ENCODE data around the gene MEGF11.

MEGF11 gene

DNA sequence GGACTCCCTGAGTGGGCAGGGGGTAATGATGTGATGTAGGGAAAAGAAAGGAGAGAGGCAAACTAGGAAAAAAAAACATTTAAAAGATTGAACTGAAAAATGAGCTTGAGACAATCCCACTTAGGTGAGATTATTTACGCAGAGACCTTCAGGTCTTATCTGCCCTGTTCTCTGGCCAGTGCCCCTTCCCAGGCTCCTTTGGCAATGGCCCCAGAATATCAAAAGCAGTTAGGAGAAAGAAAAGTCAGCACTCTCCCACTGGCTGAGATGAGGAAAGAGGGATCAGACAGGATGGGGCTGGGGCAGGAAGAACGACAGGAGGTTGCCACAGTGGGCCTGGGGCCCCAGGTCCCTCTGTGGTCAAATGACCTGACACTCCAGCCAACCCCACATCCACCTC is 105.4 kb downstream of the MEGF11 start:
- Histone ChIP-seq H3K4me1 (ENCODE audit: control insufficient read depth, insufficient read depth, low read length) (no peaks in the 10 kb centered on the region), H3K36me3 (ENCODE audit: control insufficient read depth, insufficient read depth, low read length, severe bottlenecking) (no peaks in the 10 kb centered on the region), H3K9me3 (ENCODE audit: control insufficient read depth, low read length) (no peaks in the 10 kb centered on the region), H3K27me3 (replicated peaks; ENCODE audit: control insufficient read depth, insufficient read depth, low read length) (peaks cover 91% of the 10 kb centered on the region), H3K4me3 (ENCODE audit: low read length) (no peak overlapping the region), H3K9ac (ENCODE audit: low read length) (no peak overlapping the region)
- DNase-seq (ENCODE audit: low read depth) = no peak

- Histone ChIP-seq H3K9ac (ENCODE audit: low read length) (no peak overlapping the region), H3K4me1 (ENCODE audit: control insufficient read depth, insufficient read depth, low read length) (no peaks in the 10 kb centered on the region), H3K9me3 (ENCODE audit: control insufficient read depth, low read length) (no peaks in the 10 kb centered on the region), H3K4me3 (ENCODE audit: low read length) (no peak overlapping the region), H3K36me3 (ENCODE audit: control insufficient read depth, insufficient read depth, low read length, severe bottlenecking) (no peaks in the 10 kb centered on the region), H3K27me3 (replicated peaks; ENCODE audit: control insufficient read depth, insufficient read depth, low read length) (peaks cover 91% of the 10 kb centered on the region)
- DNase-seq (ENCODE audit: low read depth) = no peak
Measured at GRCh38 chr15:66147440-66147839, 106.1 kb downstream of the MEGF11 start.

DNA sequence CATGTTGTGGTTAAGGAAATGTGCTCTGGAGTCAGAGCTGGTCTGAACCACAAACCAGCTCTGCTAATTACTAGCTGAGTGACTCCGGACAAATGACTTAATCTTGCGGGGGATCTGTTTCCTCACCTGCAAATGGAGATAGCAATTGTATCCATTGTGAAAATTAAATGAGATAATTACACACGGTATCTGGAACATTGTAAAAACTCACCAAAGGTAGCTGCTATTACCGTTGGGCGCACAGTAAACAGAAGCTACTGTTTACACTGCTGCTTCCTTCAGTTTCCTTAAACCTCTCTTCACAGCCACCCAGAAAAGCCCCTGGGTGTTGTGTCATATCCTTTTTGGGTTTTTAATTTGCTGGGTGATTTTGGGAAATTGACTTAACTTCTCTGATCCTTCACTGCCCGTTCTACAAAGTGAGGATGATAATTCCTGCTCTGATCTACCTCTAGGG is 107.8 kb downstream of the MEGF11 start:
- Histone ChIP-seq H3K9ac (ENCODE audit: low read length) (no peak overlapping the region), H3K27me3 (replicated peaks; ENCODE audit: control insufficient read depth, insufficient read depth, low read length) (peaks cover 88% of the 10 kb centered on the region), H3K9me3 (ENCODE audit: control insufficient read depth, low read length) (no peaks in the 10 kb centered on the region), H3K4me1 (ENCODE audit: control insufficient read depth, insufficient read depth, low read length) (no peaks in the 10 kb centered on the region), H3K4me3 (ENCODE audit: low read length) (no peak overlapping the region), H3K36me3 (ENCODE audit: control insufficient read depth, insufficient read depth, low read length, severe bottlenecking) (no peaks in the 10 kb centered on the region)
- DNase-seq (ENCODE audit: low read depth) = no peak

GRCh38 chr15:66144978-66145725 is 108.4 kb downstream of the MEGF11 start:
- Histone ChIP-seq H3K27me3 (replicated peaks; ENCODE audit: control insufficient read depth, insufficient read depth, low read length) (peaks cover 88% of the 10 kb centered on the region), H3K4me1 (ENCODE audit: control insufficient read depth, insufficient read depth, low read length) (no peaks in the 10 kb centered on the region)

DNA sequence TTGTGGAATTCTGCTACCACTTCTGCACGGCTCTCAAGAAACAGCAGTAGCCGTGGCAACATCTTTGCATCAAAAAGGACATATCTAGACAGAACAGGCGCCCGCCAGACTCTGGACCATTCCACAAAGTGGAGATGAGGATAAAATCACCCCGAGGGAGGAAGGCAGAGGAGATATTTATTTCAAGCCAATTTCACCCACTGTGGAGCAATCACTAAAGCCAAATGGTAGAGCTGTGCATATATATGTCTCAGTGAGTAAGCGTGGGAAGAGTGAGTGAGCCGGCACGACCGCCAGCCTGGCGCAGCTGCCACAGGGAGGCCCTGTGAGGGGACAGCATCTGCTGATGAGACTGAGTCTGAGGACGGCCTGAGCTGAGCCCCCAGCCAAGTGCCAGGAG is 111.3 kb downstream of the MEGF11 start:
- peaks cover 71% of the 10 kb centered on the region for H3K27me3 ChIP-seq (replicated peaks; ENCODE audit: control insufficient read depth, insufficient read depth, low read length)
- no peak overlapping the region for H3K9ac ChIP-seq (ENCODE audit: low read length)
- no peaks in the 10 kb centered on the region for H3K9me3 ChIP-seq (ENCODE audit: control insufficient read depth, low read length)
- H3K4me3 ChIP-seq (ENCODE audit: low read length) = no peak overlapping the region
- H3K4me1 ChIP-seq (ENCODE audit: control insufficient read depth, insufficient read depth, low read length) = no peaks in the 10 kb centered on the region
- H3K36me3 ChIP-seq (ENCODE audit: control insufficient read depth, insufficient read depth, low read length, severe bottlenecking) = no peaks in the 10 kb centered on the region
- DNase-seq (ENCODE audit: low read depth) = no peak

More at GRCh38 chr15:66144978-66145725, 108.4 kb downstream of the MEGF11 start:
- Histone ChIP-seq H3K9me3 (ENCODE audit: control insufficient read depth, low read length) (no peaks in the 10 kb centered on the region), H3K9ac (ENCODE audit: low read length) (no peak overlapping the region), H3K4me3 (ENCODE audit: low read length) (no peak overlapping the region), H3K36me3 (ENCODE audit: control insufficient read depth, insufficient read depth, low read length, severe bottlenecking) (no peaks in the 10 kb centered on the region)
- no peak for DNase-seq (ENCODE audit: low read depth)

GRCh38 chr15:66139591-66140207 is 113.9 kb downstream of the MEGF11 start:
- Histone ChIP-seq H3K36me3 (ENCODE audit: control insufficient read depth, insufficient read depth, low read length, severe bottlenecking) (no peaks in the 10 kb centered on the region), H3K9ac (ENCODE audit: low read length) (no peak overlapping the region), H3K9me3 (ENCODE audit: control insufficient read depth, low read length) (no peaks in the 10 kb centered on the region), H3K27me3 (replicated peaks; ENCODE audit: control insufficient read depth, insufficient read depth, low read length) (peaks cover 64% of the 10 kb centered on the region), H3K4me1 (ENCODE audit: control insufficient read depth, insufficient read depth, low read length) (no peaks in the 10 kb centered on the region), H3K4me3 (ENCODE audit: low read length) (no peak overlapping the region)
- DNase-seq (ENCODE audit: low read depth) = no peak

DNA sequence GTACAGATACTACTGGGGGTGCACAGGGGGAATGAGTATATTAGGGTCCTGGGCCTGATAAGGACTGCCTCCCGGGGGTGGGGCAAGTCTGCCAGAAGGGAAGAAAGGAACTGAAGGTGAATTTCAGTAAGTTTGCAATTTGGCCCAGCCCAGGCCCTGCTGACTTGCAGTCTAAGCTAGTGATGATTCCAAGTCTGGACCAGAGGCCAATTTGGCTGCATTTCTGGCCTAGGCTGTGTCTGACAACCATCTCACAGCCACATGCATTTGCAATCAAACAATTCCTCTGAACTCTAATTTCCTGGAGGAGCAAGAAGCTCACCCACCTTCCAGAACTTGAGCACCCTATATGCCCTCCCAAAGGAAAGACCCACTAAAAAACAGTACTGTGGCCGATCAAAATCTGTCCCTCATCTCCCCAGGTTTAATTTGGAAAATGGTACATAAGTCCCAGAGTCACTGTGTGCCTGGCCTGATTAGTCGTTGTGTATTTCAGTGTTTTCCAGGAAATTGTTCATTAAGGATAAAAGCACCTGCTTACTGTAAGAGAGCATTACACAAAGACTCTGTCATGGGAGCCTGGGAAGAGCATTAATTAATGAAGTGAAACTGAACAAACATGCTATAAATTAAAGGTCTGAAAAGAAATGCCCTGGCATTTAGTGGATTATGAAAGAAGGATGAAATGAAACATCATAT is 114.5 kb downstream of the MEGF11 start:
- peaks cover 64% of the 10 kb centered on the region for H3K27me3 ChIP-seq (replicated peaks; ENCODE audit: control insufficient read depth, insufficient read depth, low read length)
- H3K9me3 ChIP-seq (ENCODE audit: control insufficient read depth, low read length) = no peaks in the 10 kb centered on the region
- H3K4me3 ChIP-seq (ENCODE audit: low read length) = no peak overlapping the region
- no peak for DNase-seq (ENCODE audit: low read depth)
- H3K4me1 ChIP-seq (ENCODE audit: control insufficient read depth, insufficient read depth, low read length) = no peaks in the 10 kb centered on the region
- no peak overlapping the region for H3K9ac ChIP-seq (ENCODE audit: low read length)
- H3K36me3 ChIP-seq (ENCODE audit: control insufficient read depth, insufficient read depth, low read length, severe bottlenecking) = no peaks in the 10 kb centered on the region

DNA sequence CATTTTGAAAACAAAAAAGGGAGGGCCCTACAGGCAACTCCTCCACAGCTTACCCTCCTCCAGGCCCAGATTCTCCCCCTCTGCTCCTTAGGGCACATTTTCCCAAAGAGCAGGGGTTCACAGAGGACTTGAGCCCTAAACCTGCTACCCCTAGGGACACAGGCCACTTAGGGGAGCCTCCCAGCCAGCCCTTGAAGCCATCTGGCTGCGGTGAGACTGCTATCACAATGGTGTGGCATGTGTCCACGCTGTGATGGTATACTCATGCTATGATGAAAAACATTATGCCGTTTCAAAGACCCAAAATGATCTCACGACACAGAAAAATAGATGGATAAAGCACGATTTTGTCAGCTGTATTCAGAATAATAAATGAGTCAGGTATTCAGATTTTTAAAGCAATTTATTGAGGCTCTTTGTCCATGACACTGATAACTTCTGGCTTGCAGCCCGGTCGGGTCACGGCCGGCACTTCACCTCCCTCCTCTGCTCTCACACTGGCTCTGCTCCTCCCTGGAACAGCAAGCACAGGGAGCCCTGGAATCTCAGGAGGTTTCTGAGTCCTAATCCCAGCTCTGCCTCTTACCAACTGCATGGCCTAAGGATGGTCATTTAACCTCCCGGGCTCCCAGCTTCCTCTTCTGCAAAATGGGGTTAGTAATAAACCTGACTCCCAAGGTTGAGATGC is 115.3 kb downstream of the MEGF11 start:
- no peaks in the 10 kb centered on the region for H3K4me1 ChIP-seq (ENCODE audit: control insufficient read depth, insufficient read depth, low read length)
- no peaks in the 10 kb centered on the region for H3K36me3 ChIP-seq (ENCODE audit: control insufficient read depth, insufficient read depth, low read length, severe bottlenecking)
- DNase-seq (ENCODE audit: low read depth) = no peak
- H3K9me3 ChIP-seq (ENCODE audit: control insufficient read depth, low read length) = no peaks in the 10 kb centered on the region
- H3K27me3 ChIP-seq (replicated peaks; ENCODE audit: control insufficient read depth, insufficient read depth, low read length) = peaks cover 60% of the 10 kb centered on the region
- H3K4me3 ChIP-seq (ENCODE audit: low read length) = no peak overlapping the region
- H3K9ac ChIP-seq (ENCODE audit: low read length) = no peak overlapping the region

- Histone ChIP-seq H3K4me1 (ENCODE audit: control insufficient read depth, insufficient read depth, low read length) (no peaks in the 10 kb centered on the region), H3K9ac (ENCODE audit: low read length) (no peak overlapping the region), H3K36me3 (ENCODE audit: control insufficient read depth, insufficient read depth, low read length, severe bottlenecking) (no peaks in the 10 kb centered on the region), H3K4me3 (ENCODE audit: low read length) (no peak overlapping the region), H3K27me3 (replicated peaks; ENCODE audit: control insufficient read depth, insufficient read depth, low read length) (peaks cover 60% of the 10 kb centered on the region), H3K9me3 (ENCODE audit: control insufficient read depth, low read length) (no peaks in the 10 kb centered on the region)
- no peak for DNase-seq (ENCODE audit: low read depth)
Measured at GRCh38 chr15:66136948-66137347, 116.6 kb downstream of the MEGF11 start.

GRCh38 chr15:66135664-66136063 is 117.9 kb downstream of the MEGF11 start:
- Histone ChIP-seq H3K36me3 (ENCODE audit: control insufficient read depth, insufficient read depth, low read length, severe bottlenecking) (no peaks in the 10 kb centered on the region), H3K4me1 (ENCODE audit: control insufficient read depth, insufficient read depth, low read length) (no peaks in the 10 kb centered on the region), H3K9me3 (ENCODE audit: control insufficient read depth, low read length) (no peaks in the 10 kb centered on the region), H3K4me3 (ENCODE audit: low read length) (no peak overlapping the region), H3K27me3 (replicated peaks; ENCODE audit: control insufficient read depth, insufficient read depth, low read length) (peaks cover 62% of the 10 kb centered on the region), H3K9ac (ENCODE audit: low read length) (no peak overlapping the region)
- no peak for DNase-seq (ENCODE audit: low read depth)

- H3K4me1 ChIP-seq (ENCODE audit: control insufficient read depth, insufficient read depth, low read length) = no peaks in the 10 kb centered on the region
- H3K27me3 ChIP-seq (replicated peaks; ENCODE audit: control insufficient read depth, insufficient read depth, low read length) = peaks cover 69% of the 10 kb centered on the region
- no peaks in the 10 kb centered on the region for H3K9me3 ChIP-seq (ENCODE audit: control insufficient read depth, low read length)
- DNase-seq (ENCODE audit: low read depth) = no peak
- no peak overlapping the region for H3K4me3 ChIP-seq (ENCODE audit: low read length)
- H3K36me3 ChIP-seq (ENCODE audit: control insufficient read depth, insufficient read depth, low read length, severe bottlenecking) = no peaks in the 10 kb centered on the region
- no peak overlapping the region for H3K9ac ChIP-seq (ENCODE audit: low read length)
Measured at GRCh38 chr15:66134284-66134683, 119.3 kb downstream of the MEGF11 start.
